Vagina (tissue), 2 donors: ENCODE measurements around the gene SUN1. TPM values are rescaled to one million over a fixed set of nuclear protein-coding genes. Genes with fewer than 3 reads are reported as not detected.

Experiments used
- DNase-seq, 2 donors: peaks; one replicate each; pipeline ENCODE4 v3.0.0-alpha.2; 2017; ENCODE audit errors: extremely low spot score in 2 of 2
- H3K27ac ChIP-seq: fragments of 200-600 bp; sonication (generic); one replicate; pipeline ENCODE4 v1.5.1; 2019
- H3K27me3 ChIP-seq: fragments of 200-600 bp; sonication (generic); one replicate; pipeline ENCODE4 v1.5.1; 2019
- H3K36me3 ChIP-seq, 2 donors: fragments of 200-600 bp; sonication (generic); one replicate each; pipeline ENCODE4 v1.5.1; 2017 to 2019
- H3K4me1 ChIP-seq: fragments of 200-600 bp; sonication (generic); one replicate; pipeline ENCODE4 v1.5.1; 2019
- H3K4me3 ChIP-seq, 2 donors: fragments of 200-600 bp; sonication (generic); 1 replicate in 1 of 2; 2 replicates in 1 of 2; pipeline ENCODE4 v1.5.1; 2016 to 2019
- H3K9me3 ChIP-seq: fragments of 200-600 bp; sonication (generic); one replicate; pipeline ENCODE4 v1.5.1; 2019
- POLR2A ChIP-seq, 2 donors: fragments of 450-650 bp; IDR thresholded peaks; one replicate each; pipeline ENCODE4 v1.6.1; 2017; ENCODE audit warnings: antibody characterized with exemption in 2 of 2, mild to moderate bottlenecking in 2 of 2, moderate library complexity in 2 of 2
- POLR2AphosphoS5 ChIP-seq, 2 donors: sonication (generic); formaldehyde crosslinking; IDR thresholded peaks; one replicate each; pipeline ENCODE4 v1.9.0; 2017; ENCODE audit warnings: antibody characterized with exemption in 2 of 2, mild to moderate bottlenecking in 2 of 2, low read depth in 1 of 2; ENCODE audit not compliant: insufficient read depth in 1 of 2
- intact Hi-C: fragments of 100-400 bp; cut with DNase I; formaldehyde crosslinking; loops from one replicate; pipeline ENCODE4 v1.15.1; 2023
- total RNA-seq: library from RNA; depleted of rRNA; stranded (reverse); fragments of >200 nt; gene quantifications from one replicate; pipeline ENCODE4 v1.2.3, GENCODE V29; 2016
- TF ChIP-seq, protein P1 (sequence below), 3 experiments: fragments of 450-650 bp in 2 of 3; fragments of 200-600 bp in 1 of 3; sonication (generic) in 1 of 3; IDR thresholded peaks; one replicate each; pipeline ENCODE4 v1.5.1; 2017 to 2019; ENCODE audit warnings: antibody characterized with exemption in 3 of 3, mild to moderate bottlenecking in 2 of 3, moderate library complexity in 2 of 3

The SUN1 gene, protein sequence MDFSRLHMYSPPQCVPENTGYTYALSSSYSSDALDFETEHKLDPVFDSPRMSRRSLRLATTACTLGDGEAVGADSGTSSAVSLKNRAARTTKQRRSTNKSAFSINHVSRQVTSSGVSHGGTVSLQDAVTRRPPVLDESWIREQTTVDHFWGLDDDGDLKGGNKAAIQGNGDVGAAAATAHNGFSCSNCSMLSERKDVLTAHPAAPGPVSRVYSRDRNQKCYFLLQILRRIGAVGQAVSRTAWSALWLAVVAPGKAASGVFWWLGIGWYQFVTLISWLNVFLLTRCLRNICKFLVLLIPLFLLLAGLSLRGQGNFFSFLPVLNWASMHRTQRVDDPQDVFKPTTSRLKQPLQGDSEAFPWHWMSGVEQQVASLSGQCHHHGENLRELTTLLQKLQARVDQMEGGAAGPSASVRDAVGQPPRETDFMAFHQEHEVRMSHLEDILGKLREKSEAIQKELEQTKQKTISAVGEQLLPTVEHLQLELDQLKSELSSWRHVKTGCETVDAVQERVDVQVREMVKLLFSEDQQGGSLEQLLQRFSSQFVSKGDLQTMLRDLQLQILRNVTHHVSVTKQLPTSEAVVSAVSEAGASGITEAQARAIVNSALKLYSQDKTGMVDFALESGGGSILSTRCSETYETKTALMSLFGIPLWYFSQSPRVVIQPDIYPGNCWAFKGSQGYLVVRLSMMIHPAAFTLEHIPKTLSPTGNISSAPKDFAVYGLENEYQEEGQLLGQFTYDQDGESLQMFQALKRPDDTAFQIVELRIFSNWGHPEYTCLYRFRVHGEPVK
- total RNA-seq, result 170 TPM

DNA sequence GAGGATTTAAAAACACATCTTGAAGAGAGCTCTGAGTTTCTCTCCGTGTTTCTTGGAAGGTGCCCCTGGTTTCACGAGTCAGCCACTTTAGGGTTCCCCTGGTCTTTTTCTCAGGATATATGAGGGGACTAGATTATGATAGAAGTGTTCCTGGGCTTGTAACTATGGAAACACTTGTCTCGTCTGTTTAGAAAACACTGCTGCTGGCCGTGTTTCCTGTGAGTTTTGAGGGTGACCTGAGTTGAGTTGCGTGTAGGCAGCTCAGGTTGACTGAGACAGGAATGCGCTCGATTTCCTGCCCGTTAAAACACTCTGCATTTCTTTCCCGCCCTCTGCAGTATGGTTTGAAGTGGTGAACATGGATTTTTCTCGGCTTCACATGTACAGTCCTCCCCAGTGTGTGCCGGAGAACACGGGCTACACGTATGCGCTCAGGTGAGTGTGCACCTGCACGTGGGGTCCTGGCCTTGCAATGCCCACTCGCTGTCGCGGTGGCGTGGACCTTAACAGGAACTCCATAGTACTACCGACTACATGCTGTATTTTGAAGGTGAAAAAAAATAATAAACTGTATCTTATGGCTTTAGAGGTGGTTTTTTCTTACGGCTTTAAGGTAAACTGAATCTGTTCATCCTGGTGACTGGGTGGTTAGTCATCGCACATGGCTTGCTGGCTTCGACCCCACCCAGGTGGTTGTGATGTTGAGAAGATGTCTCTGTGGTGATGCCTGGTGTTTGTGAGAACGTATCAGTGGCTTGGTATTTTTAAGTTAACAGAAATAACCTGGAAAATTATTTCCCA lies at the start of gene SUN1:
Gene SUN1, plus strand, starts transcription at position 310 of the 801 bp plus-strand sequence. Its CDS starts 49 bp downstream, at position 359.
- intact Hi-C loops, result no loop called here
- Histone ChIP-seq H3K4me3 (peak within 1 kb of the TSS; percentile 19 to 29), H3K27me3 (no peaks in the 10 kb centered on the region), H3K36me3 (peaks cover 0 to 4% of the 10 kb centered on the region in 2 donors), H3K4me1 (peaks cover 95% of the 10 kb centered on the region), H3K9me3 (no peaks in the 10 kb centered on the region), H3K27ac (peak within 1 kb of the TSS; percentile 95)
- peak in 1 of 2 donors; percentile 55 for TF ChIP-seq POLR2AphosphoS5 (IDR thresholded peaks at IDR 0.05; ENCODE audit: insufficient read depth in 1 of 2, low read depth in 1 of 2)
- TF ChIP-seq, protein P1, sequence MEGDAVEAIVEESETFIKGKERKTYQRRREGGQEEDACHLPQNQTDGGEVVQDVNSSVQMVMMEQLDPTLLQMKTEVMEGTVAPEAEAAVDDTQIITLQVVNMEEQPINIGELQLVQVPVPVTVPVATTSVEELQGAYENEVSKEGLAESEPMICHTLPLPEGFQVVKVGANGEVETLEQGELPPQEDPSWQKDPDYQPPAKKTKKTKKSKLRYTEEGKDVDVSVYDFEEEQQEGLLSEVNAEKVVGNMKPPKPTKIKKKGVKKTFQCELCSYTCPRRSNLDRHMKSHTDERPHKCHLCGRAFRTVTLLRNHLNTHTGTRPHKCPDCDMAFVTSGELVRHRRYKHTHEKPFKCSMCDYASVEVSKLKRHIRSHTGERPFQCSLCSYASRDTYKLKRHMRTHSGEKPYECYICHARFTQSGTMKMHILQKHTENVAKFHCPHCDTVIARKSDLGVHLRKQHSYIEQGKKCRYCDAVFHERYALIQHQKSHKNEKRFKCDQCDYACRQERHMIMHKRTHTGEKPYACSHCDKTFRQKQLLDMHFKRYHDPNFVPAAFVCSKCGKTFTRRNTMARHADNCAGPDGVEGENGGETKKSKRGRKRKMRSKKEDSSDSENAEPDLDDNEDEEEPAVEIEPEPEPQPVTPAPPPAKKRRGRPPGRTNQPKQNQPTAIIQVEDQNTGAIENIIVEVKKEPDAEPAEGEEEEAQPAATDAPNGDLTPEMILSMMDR (IDR thresholded peaks at IDR 0.05), result no peak
- no peak for TF ChIP-seq POLR2A (IDR thresholded peaks at IDR 0.05)
- DNase-seq, result peak in 1 of 2 donors; percentile 85

DNA sequence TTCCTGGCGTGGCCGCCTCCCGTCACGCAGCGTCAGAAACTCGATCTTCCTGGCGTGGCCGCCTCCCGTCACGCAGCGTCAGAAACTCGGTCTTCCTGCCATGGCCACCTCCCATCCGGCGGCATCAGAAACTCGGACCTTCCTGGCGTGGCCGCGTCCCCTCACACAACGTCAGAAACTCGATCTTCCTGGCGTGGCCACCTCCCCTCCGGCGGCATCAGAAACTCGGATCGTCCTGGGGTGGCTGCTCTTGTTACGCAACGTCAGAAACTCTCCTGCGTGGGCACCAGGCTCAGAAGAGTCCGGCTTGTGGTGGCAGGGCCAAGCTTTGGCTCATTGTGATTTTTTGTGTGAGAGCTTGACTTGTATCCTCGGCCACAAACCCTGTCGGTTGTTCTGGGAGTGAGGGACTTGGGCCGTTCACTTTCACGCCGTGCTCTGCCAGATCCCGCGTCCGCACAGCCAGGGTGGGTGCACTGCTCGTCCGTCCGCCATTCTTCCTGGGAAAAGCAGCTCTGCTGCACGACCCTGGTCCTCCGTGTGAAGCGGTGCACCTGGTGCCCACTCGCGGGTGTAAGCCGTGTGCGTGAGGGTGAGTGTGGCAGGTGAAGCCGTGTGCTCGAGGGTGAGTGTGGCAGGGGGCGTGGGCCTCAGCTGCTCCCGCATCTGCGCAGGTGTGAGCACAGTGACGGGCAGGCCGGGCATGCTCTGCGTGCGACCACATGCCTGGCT lies 49.4 kb upstream of the SUN1 start:
- intact Hi-C loops, result no loop called here
- TF ChIP-seq, protein P1 (IDR thresholded peaks at IDR 0.05), result no peak
- TF ChIP-seq POLR2AphosphoS5 (IDR thresholded peaks at IDR 0.05; ENCODE audit: insufficient read depth in 1 of 2, low read depth in 1 of 2), result no peak
- no peak for TF ChIP-seq POLR2A (IDR thresholded peaks at IDR 0.05)

DNA sequence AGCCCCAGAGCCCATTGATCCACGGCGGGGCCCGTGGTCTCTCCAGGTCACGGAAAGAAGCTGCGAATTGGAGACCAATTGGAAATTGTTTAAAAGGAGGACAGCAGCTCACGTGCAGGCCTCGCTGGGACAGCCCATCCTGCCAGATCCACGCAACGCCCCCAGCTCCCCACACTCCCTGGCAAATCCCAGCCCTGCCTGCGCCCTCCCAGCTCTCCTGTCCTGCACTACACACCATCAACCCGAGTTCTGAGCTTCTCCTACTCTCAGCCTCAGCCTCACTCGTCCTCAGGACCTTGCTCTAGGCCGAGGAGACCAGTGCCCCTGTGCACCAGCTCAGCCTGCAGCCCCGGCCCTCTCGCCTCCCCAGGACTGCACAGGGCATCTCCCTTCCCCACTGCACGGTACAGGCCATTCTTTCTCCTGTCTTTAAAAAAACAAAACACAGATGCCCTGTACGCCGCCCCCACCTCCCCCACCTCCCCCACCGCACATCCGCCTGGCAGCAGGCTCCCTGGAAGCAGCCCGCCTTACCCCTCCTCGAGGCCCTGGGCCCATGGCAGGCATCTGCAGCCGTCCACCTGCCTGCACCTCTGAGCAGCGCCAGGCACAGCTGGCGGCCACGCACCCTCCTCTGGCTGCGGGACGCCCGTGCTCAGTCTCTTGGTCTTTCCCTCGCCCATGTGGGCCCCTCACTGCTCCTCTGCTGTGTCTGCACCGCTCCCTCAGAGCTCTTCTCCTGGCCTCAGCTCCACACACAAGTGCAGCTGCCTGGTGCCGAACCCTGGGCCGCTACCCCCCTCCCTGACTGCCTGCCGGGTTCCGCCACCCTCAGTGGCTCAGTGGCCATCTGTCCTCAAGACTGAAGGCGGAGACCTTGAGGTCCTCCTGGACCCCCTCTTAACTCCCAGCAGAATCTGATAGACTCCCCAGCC lies 48.5 kb upstream of the SUN1 start:
- intact Hi-C loops, result no loop called here
- DNase-seq, result no peak
- Histone ChIP-seq H3K9me3 (no peaks in the 10 kb centered on the region), H3K36me3 (peaks cover 0 to 13% of the 10 kb centered on the region in 2 donors), H3K27me3 (no peaks in the 10 kb centered on the region), H3K4me3 (no peak overlapping the region), H3K4me1 (peaks cover 14% of the 10 kb centered on the region), H3K27ac (no peak overlapping the region)
- TF ChIP-seq POLR2AphosphoS5 (IDR thresholded peaks at IDR 0.05; ENCODE audit: insufficient read depth in 1 of 2, low read depth in 1 of 2), result no peak
- no peak for TF ChIP-seq POLR2A (IDR thresholded peaks at IDR 0.05)
- TF ChIP-seq, protein P1 (IDR thresholded peaks at IDR 0.05), result no peak

More for the DNA sequence above, 49.4 kb upstream of the SUN1 start:
- H3K4me1 ChIP-seq, result peaks cover 14% of the 10 kb centered on the region
- H3K9me3 ChIP-seq, result no peaks in the 10 kb centered on the region
- no peaks in the 10 kb centered on the region for H3K27me3 ChIP-seq
- H3K36me3 ChIP-seq, result peaks cover 0 to 13% of the 10 kb centered on the region in 2 donors
- H3K4me3 ChIP-seq, result no peak overlapping the region
- no peak overlapping the region for H3K27ac ChIP-seq
- DNase-seq, result no peak

DNA sequence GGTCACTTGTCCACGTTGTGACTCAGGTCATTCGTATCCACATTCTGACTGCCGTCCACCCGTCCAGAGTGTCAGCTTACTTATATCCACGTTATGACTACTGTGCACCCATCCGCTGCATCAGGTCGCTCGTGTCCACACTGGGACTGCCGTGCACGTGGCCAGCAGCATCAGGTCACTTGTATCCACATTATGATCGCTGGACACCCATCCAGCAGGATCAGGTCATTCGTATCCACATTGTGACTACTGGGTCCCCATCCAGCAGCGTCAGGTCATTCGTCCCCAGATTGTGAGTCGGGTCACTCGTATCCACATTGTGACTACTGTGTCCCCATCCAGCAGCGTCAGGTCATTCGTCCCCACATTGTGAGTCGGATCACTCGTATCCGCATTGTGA lies 47.3 kb upstream of the SUN1 start:
- intact Hi-C loops, result no loop called here
- Histone ChIP-seq H3K9me3 (no peaks in the 10 kb centered on the region), H3K4me3 (no peak overlapping the region), H3K27ac (no peak overlapping the region), H3K27me3 (no peaks in the 10 kb centered on the region), H3K4me1 (peaks cover 9% of the 10 kb centered on the region), H3K36me3 (peaks cover 0 to 14% of the 10 kb centered on the region in 2 donors)
- DNase-seq, result no peak
- TF ChIP-seq, protein P1 (IDR thresholded peaks at IDR 0.05), result no peak
- TF ChIP-seq POLR2AphosphoS5 (IDR thresholded peaks at IDR 0.05; ENCODE audit: insufficient read depth in 1 of 2, low read depth in 1 of 2) (no peak), POLR2A (IDR thresholded peaks at IDR 0.05) (no peak)
